Nephron (organoid): ENCODE measurements around the gene NCOA1.

Experiments used
- H3K27ac Mint-ChIP-seq, 3 experiments: 2 replicates each; pipeline ENCODE4 v1.8.0; 2020; ENCODE audit warnings: mixed read lengths in 3 of 3, mild to moderate bottlenecking in 2 of 3, moderate library complexity in 1 of 3
- H3K27me3 Mint-ChIP-seq: 2 replicates; pipeline ENCODE4 v1.8.0; 2021; ENCODE audit warnings: low read depth, mild to moderate bottlenecking, moderate library complexity, mixed read lengths
- H3K36me3 Mint-ChIP-seq: 2 replicates; pipeline ENCODE4 v1.8.0; 2020; ENCODE audit warnings: low read depth, mixed read lengths
- H3K4me1 Mint-ChIP-seq: 2 replicates; pipeline ENCODE4 v1.8.0; 2020; ENCODE audit warnings: mixed read lengths
- H3K4me3 Mint-ChIP-seq, 3 experiments: 2 replicates each; pipeline ENCODE4 v1.8.0; 2020; ENCODE audit warnings: mild to moderate bottlenecking in 3 of 3, mixed read lengths in 3 of 3, moderate library complexity in 2 of 3
- H3K9me3 Mint-ChIP-seq: 2 replicates; pipeline ENCODE4 v1.8.0; 2020; ENCODE audit warnings: mixed read lengths
- TF ChIP-seq, protein P1 (sequence below), 3 experiments: fragments of 200-600 bp; sonication (generic); IDR thresholded peaks; one replicate each; pipeline ENCODE4 v1.5.0; 2021; ENCODE audit warnings: antibody characterized with exemption in 3 of 3; ENCODE audit not compliant: unreplicated experiment in 3 of 3

The NCOA1 gene

DNA sequence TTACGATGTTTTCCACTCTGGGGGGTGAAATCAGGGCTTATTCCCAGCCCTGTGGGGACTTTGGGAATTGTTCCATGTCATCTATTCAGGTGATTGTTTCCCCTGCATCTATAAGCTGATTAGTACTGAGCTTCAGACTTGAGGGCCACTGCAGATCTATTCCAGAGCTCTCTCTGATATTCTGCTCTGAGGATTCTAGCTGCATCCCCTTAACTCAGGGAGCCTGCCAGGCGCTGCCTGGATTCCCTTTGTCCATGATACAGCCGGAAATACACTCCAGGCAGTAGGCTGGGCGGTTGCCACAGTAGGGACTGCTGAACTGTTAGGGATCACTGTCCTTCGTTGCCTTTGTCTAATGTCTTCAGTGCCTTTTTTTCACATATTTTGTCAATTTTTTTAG, 270.8 kb downstream of the NCOA1 start:
- Mint-ChIP-seq H3K4me3 (no peak overlapping the region), H3K27ac (no peak overlapping the region), H3K4me1 (no peaks in the 10 kb centered on the region), H3K9me3 (no peaks in the 10 kb centered on the region), H3K27me3 (no peaks in the 10 kb centered on the region), H3K36me3 (peaks cover 66% of the 10 kb centered on the region)
- TF ChIP-seq, protein P1, sequence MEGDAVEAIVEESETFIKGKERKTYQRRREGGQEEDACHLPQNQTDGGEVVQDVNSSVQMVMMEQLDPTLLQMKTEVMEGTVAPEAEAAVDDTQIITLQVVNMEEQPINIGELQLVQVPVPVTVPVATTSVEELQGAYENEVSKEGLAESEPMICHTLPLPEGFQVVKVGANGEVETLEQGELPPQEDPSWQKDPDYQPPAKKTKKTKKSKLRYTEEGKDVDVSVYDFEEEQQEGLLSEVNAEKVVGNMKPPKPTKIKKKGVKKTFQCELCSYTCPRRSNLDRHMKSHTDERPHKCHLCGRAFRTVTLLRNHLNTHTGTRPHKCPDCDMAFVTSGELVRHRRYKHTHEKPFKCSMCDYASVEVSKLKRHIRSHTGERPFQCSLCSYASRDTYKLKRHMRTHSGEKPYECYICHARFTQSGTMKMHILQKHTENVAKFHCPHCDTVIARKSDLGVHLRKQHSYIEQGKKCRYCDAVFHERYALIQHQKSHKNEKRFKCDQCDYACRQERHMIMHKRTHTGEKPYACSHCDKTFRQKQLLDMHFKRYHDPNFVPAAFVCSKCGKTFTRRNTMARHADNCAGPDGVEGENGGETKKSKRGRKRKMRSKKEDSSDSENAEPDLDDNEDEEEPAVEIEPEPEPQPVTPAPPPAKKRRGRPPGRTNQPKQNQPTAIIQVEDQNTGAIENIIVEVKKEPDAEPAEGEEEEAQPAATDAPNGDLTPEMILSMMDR (IDR thresholded peaks at IDR 0.05; ENCODE audit: unreplicated experiment in 3 of 3): no peak

DNA sequence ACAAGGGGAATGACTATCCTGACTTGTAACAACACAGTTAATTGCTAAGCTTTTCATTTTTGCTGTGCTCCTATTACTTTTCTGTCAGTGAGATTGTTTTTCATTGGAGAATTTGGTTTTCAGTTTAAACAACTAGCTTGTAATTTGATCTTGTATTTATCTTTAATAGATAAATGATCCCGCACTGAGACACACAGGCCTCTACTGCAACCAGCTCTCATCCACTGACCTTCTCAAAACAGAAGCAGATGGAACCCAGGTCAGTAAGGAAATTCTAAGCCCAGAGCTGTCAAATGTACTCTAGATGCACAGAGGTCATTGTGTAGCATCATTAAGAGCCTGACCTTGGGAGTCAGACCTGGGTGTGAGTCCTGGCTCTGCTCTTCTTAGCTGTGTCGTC, 271.5 kb downstream of the NCOA1 start:
- TF ChIP-seq, protein P1 (IDR thresholded peaks at IDR 0.05; ENCODE audit: unreplicated experiment in 3 of 3): no peak
- H3K4me3 Mint-ChIP-seq: no peak overlapping the region
- no peak overlapping the region for H3K27ac Mint-ChIP-seq
- H3K9me3 Mint-ChIP-seq: no peaks in the 10 kb centered on the region
- H3K36me3 Mint-ChIP-seq: peaks cover 66% of the 10 kb centered on the region
- no peaks in the 10 kb centered on the region for H3K27me3 Mint-ChIP-seq
- no peaks in the 10 kb centered on the region for H3K4me1 Mint-ChIP-seq

DNA sequence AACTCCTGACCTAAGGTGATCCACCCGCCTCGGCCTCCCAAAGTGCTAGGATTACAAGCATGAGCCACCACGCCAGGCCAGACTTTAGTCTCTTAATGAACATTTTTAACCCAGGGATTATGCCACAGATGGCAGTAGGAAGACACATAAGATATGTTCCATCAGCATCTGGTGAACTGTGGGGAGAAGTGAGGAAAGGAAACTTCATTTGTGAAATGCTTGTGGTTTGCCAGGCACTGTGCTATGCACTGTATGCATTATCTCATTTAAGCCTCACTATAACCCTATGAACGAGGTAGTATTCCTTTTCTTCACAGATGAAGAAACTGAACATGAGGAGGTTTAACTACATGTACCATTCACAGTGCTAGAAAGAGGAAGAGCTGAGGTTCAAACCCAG, 272.8 kb downstream of the NCOA1 start:
- Mint-ChIP-seq H3K4me1 (no peaks in the 10 kb centered on the region), H3K27me3 (no peaks in the 10 kb centered on the region), H3K9me3 (no peaks in the 10 kb centered on the region), H3K4me3 (no peak overlapping the region), H3K36me3 (peaks cover 73% of the 10 kb centered on the region), H3K27ac (no peak overlapping the region)
- TF ChIP-seq, protein P1 (IDR thresholded peaks at IDR 0.05; ENCODE audit: unreplicated experiment in 3 of 3): no peak

DNA sequence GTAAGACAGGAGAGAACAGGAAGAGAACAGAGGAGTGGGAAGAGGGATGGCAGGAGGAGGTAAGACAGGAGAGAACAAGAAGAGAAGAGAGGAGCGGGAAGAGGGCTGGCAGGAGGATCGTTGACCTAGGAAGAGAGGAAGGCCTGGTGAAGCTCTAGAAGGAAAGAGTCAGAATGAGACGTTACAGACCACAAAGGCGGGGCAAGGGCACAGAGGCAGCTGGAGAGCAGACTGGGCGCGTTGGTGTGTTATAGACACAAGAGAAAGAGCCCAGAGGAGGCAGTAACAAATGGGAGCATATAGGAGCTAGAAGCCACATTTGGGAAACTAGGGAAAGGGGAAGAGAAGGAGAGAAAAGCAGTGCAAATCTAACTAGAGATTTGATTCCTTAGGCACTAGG, 275.6 kb downstream of the NCOA1 start:
- Mint-ChIP-seq H3K4me3 (no peak overlapping the region), H3K27ac (no peak overlapping the region), H3K4me1 (peaks cover 17% of the 10 kb centered on the region), H3K27me3 (no peaks in the 10 kb centered on the region), H3K9me3 (no peaks in the 10 kb centered on the region), H3K36me3 (peaks cover 75% of the 10 kb centered on the region)
- TF ChIP-seq, protein P1 (IDR thresholded peaks at IDR 0.05; ENCODE audit: unreplicated experiment in 3 of 3): no peak

DNA sequence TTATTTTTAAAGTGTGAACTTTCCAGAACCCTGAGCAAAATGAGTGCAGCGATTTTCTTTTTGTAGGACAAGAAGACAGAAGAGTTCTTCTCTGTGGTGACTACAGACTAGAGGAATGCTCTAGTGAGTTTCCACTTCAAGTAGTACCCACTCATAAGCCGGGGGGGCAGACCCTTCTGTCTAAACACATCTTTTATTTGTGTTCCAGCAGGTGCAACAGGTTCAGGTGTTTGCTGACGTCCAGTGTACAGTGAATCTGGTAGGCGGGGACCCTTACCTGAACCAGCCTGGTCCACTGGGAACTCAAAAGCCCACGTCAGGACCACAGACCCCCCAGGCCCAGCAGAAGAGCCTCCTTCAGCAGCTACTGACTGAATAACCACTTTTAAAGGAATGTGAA, 277.0 kb downstream of the NCOA1 start:
- H3K27ac Mint-ChIP-seq: no peak overlapping the region
- TF ChIP-seq, protein P1 (IDR thresholded peaks at IDR 0.05; ENCODE audit: unreplicated experiment in 3 of 3): no peak

DNA sequence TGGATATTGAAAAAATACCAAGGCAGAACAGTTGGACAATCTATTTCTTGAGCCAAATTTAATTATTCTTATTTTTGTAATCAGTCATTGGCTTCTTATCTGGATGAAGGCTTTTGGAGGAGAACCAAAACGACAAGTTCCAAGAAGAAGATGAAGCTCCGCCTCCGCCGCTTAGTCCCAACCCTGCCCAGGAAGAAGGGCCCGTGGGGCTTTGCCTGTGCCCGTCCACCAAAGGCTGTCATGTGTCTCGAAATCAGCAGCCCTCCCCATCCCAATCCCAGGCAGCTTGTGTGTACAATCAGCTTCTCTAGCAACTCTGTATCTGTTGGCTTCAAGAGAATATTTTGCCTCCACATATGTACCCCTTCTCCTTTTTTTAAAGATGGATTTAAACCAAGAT, 277.5 kb downstream of the NCOA1 start:
- Mint-ChIP-seq H3K4me3 (no peak overlapping the region), H3K36me3 (peaks cover 66% of the 10 kb centered on the region), H3K27me3 (no peaks in the 10 kb centered on the region), H3K4me1 (peaks cover 26% of the 10 kb centered on the region), H3K9me3 (no peaks in the 10 kb centered on the region), H3K27ac (no peak overlapping the region)
- TF ChIP-seq, protein P1 (IDR thresholded peaks at IDR 0.05; ENCODE audit: unreplicated experiment in 3 of 3): no peak

More for the DNA sequence above, 277.0 kb downstream of the NCOA1 start:
- Mint-ChIP-seq H3K27me3 (no peaks in the 10 kb centered on the region), H3K9me3 (no peaks in the 10 kb centered on the region), H3K4me3 (no peak overlapping the region), H3K36me3 (peaks cover 67% of the 10 kb centered on the region), H3K4me1 (peaks cover 24% of the 10 kb centered on the region)
